Gastrocnemius medialis (tissue), 4 donors: ENCODE results near the gene NUAK2.

Experiments used
- CTCF ChIP-seq, 5 experiments: fragments of 450-650 bp in 3 of 5; fragments of 200-600 bp in 2 of 5; sonication (generic) in 2 of 5; IDR thresholded peaks in 4 of 5; conservative IDR thresholded peaks in 1 of 5; 1 replicate in 4 of 5; 2 replicates in 1 of 5; pipeline ENCODE4 v1.5.1; 2016 to 2019; ENCODE audit warnings: antibody characterized with exemption in 5 of 5, mild to moderate bottlenecking in 3 of 5, moderate library complexity in 3 of 5
- POLR2A ChIP-seq, 2 donors: fragments of 450-650 bp; IDR thresholded peaks; one replicate each; pipeline ENCODE4 v1.6.1; 2017; ENCODE audit warnings: antibody characterized with exemption in 2 of 2, mild to moderate bottlenecking in 2 of 2, moderate library complexity in 2 of 2

GRCh38 chr1:205267306-205267902, 54.1 kb downstream of the NUAK2 start:
- no peak for TF ChIP-seq CTCF (IDR thresholded peaks at IDR 0.05 in 4 of 5, conservative IDR thresholded peaks at IDR 0.05 in 1 of 5)
- no peak for TF ChIP-seq POLR2A (IDR thresholded peaks at IDR 0.05)
